Type B pancreatic cell (in vitro differentiated cells): Measurements from ENCODE around the gene IGF2R. TPM values are rescaled to one million over a fixed set of nuclear protein-coding genes. Genes with fewer than 3 reads are reported as not detected.
"Not testable (repeated sequence)": the region's sequence is repeated elsewhere in the genome, so short reads cannot be mapped to it uniquely, and the experiment has no call there.

ENCODE experiments used
- DNase-seq: peaks from one replicate; pipeline ENCODE4 v3.0.0; 2021; ENCODE audit warnings: mixed read lengths; ENCODE audit not compliant: unreplicated experiment; ENCODE audit errors: extremely low spot score
- H3K27ac Mint-ChIP-seq: 2 replicates; pipeline ENCODE4 v1.8.0; 2021; ENCODE audit warnings: mild to moderate bottlenecking, mixed read lengths
- H3K27me3 Mint-ChIP-seq: 2 replicates; pipeline ENCODE4 v1.8.0; 2021; ENCODE audit warnings: mixed read lengths
- H3K36me3 Mint-ChIP-seq: 2 replicates; pipeline ENCODE4 v1.8.0; 2021; ENCODE audit warnings: mixed read lengths
- H3K4me1 Mint-ChIP-seq: one replicate; pipeline ENCODE4 v1.8.0; 2021; ENCODE audit warnings: mixed read lengths; ENCODE audit not compliant: unreplicated experiment
- H3K4me3 Mint-ChIP-seq: 2 replicates; pipeline ENCODE4 v1.8.0; 2021; ENCODE audit warnings: mild to moderate bottlenecking, mixed read lengths
- H3K9me3 Mint-ChIP-seq: 2 replicates; pipeline ENCODE4 v1.8.0; 2021; ENCODE audit warnings: mixed read lengths
- CTCF ChIP-seq: fragments of 200-600 bp; sonication (generic); conservative IDR thresholded peaks from 2 replicates; pipeline ENCODE4 v1.5.0; 2021; ENCODE audit warnings: antibody characterized with exemption, mild to moderate bottlenecking
- total RNA-seq: library from RNA; stranded (reverse); gene quantifications from 2 replicates; pipeline ENCODE4 v1.2.1, GENCODE V29; 2021; ENCODE audit warnings: low replicate concordance

IGF2R gene
- total RNA-seq, 1 donor from 2014 or later = 79.8 TPM

- Mint-ChIP-seq H3K4me3 (no peak overlapping the region), H3K4me1 (no peaks in the 10 kb centered on the region), H3K27me3 (no peaks in the 10 kb centered on the region), H3K9me3 (no peaks in the 10 kb centered on the region), H3K27ac (no peak overlapping the region), H3K36me3 (peaks cover 27% of the 10 kb centered on the region)
- DNase-seq = no peak
- no peak for TF ChIP-seq CTCF
Measured at GRCh38 chr6:160085713-160086505, 117.0 kb downstream of the IGF2R start.

GRCh38 chr6:160086754-160087153 lies 117.9 kb downstream of the IGF2R start:
- H3K27ac Mint-ChIP-seq = no peak overlapping the region
- no peaks in the 10 kb centered on the region for H3K9me3 Mint-ChIP-seq
- H3K27me3 Mint-ChIP-seq = no peaks in the 10 kb centered on the region
- DNase-seq = no peak
- TF ChIP-seq CTCF = no peak
- H3K36me3 Mint-ChIP-seq = peaks cover 19% of the 10 kb centered on the region
- no peak overlapping the region for H3K4me3 Mint-ChIP-seq
- no peaks in the 10 kb centered on the region for H3K4me1 Mint-ChIP-seq

- peak; percentile 80 for TF ChIP-seq CTCF
- Mint-ChIP-seq H3K9me3 (no peaks in the 10 kb centered on the region), H3K4me3 (no peak overlapping the region), H3K27me3 (no peaks in the 10 kb centered on the region), H3K36me3 (peaks cover 17% of the 10 kb centered on the region), H3K27ac (no peak overlapping the region), H3K4me1 (no peaks in the 10 kb centered on the region)
- DNase-seq = no peak
Measured at GRCh38 chr6:160088069-160088783, 119.3 kb downstream of the IGF2R start.

GRCh38 chr6:160088784-160089533 lies 120.1 kb downstream of the IGF2R start:
- no peaks in the 10 kb centered on the region for H3K27me3 Mint-ChIP-seq
- no peak for DNase-seq
- no peak overlapping the region for H3K27ac Mint-ChIP-seq
- no peak overlapping the region for H3K4me3 Mint-ChIP-seq
- no peaks in the 10 kb centered on the region for H3K9me3 Mint-ChIP-seq
- TF ChIP-seq CTCF = no peak
- H3K4me1 Mint-ChIP-seq = no peaks in the 10 kb centered on the region
- peaks cover 16% of the 10 kb centered on the region for H3K36me3 Mint-ChIP-seq

GRCh38 chr6:160089534-160089897 lies 120.6 kb downstream of the IGF2R start:
- Mint-ChIP-seq H3K9me3 (no peaks in the 10 kb centered on the region), H3K4me1 (no peaks in the 10 kb centered on the region), H3K27ac (no peak overlapping the region), H3K4me3 (no peak overlapping the region), H3K27me3 (no peaks in the 10 kb centered on the region), H3K36me3 (peaks cover 17% of the 10 kb centered on the region)
- no peak for DNase-seq
- no peak for TF ChIP-seq CTCF

GRCh38 chr6:160090442-160091239 lies 121.8 kb downstream of the IGF2R start:
- not testable (repeated sequence) for H3K4me3 Mint-ChIP-seq, DNase-seq, H3K4me1 Mint-ChIP-seq, H3K27ac Mint-ChIP-seq, H3K9me3 Mint-ChIP-seq, H3K27me3 Mint-ChIP-seq
- peaks cover 18% of the 10 kb centered on the region for H3K36me3 Mint-ChIP-seq

GRCh38 chr6:160092176-160092575 lies 123.3 kb downstream of the IGF2R start:
- H3K9me3 Mint-ChIP-seq, H3K27me3 Mint-ChIP-seq, H3K27ac Mint-ChIP-seq, DNase-seq, H3K4me3 Mint-ChIP-seq, H3K4me1 Mint-ChIP-seq: not testable (repeated sequence)
- H3K36me3 Mint-ChIP-seq = peaks cover 26% of the 10 kb centered on the region
